HepG2 (cell line): ENCODE measurements around the gene KDM5C. TPM values are rescaled to one million over a fixed set of nuclear protein-coding genes. Genes with fewer than 3 reads are reported as not detected.

ENCODE experiments used
- ASH2L ChIP-seq: fragments of 300-600, 200-600 bp; sonication (generic); IDR thresholded peaks from 2 replicates; pipeline ENCODE4 v1.7.0; 2017; ENCODE audit warnings: low read depth, mild to moderate bottlenecking, moderate library complexity, mixed read lengths, low read length; ENCODE audit not compliant: insufficient read length
- ATF6 ChIP-seq: sonication (generic); formaldehyde crosslinking; conservative IDR thresholded peaks from 2 replicates; pipeline ENCODE4 v1.4.0; 2020; ENCODE audit warnings: missing genetic modification reagents
- CEBPG ChIP-seq: IDR thresholded peaks from 2 replicates; pipeline ENCODE4 v1.6.1; 2016
- FOXP4 ChIP-seq: sonication (generic); formaldehyde crosslinking; IDR thresholded peaks from 2 replicates; pipeline ENCODE4 v1.4.0; 2020; ENCODE audit warnings: missing genetic modification reagents
- GATA4 ChIP-seq: sonication (generic); IDR thresholded peaks from 2 replicates; pipeline ENCODE4 v1.6.1; 2016; ENCODE audit warnings: antibody characterized with exemption, low read depth, borderline replicate concordance
- GATAD1 ChIP-seq: IDR thresholded peaks from 2 replicates; pipeline ENCODE4 v1.6.1; 2016; ENCODE audit warnings: missing genetic modification reagents, missing compliant biosample characterization
- KLF9 ChIP-seq: IDR thresholded peaks from 2 replicates; pipeline ENCODE4 v1.6.1; 2016; ENCODE audit warnings: low read depth
- NONO ChIP-seq, 2 experiments: fragments of 450-650 bp in 1 of 2; sonication (generic) in 1 of 2; formaldehyde crosslinking in 1 of 2; IDR thresholded peaks in 1 of 2; conservative IDR thresholded peaks in 1 of 2; 2 replicates each; pipeline versions ENCODE4 v1.6.1 to v1.8.0; 2017 to 2022; ENCODE audit warnings: mild to moderate bottlenecking in 1 of 2, missing genetic modification reagents in 1 of 2, moderate library complexity in 1 of 2
- UBTF ChIP-seq: sonication (generic); formaldehyde crosslinking; IDR thresholded peaks from 2 replicates; pipeline ENCODE4 v1.4.0; 2020; ENCODE audit warnings: mild to moderate bottlenecking, missing genetic modification reagents
- YY1 ChIP-seq: IDR thresholded peaks from 2 replicates; pipeline ENCODE4 v1.6.1; 2011; ENCODE audit warnings: low read length, low read depth, moderate library complexity, mild to moderate bottlenecking; ENCODE audit not compliant: insufficient read depth, insufficient replicate concordance
- ZNF274 ChIP-seq: sonication (generic); formaldehyde crosslinking; IDR thresholded peaks from 2 replicates; pipeline ENCODE4 v1.5.1; 2020; ENCODE audit warnings: mild to moderate bottlenecking, missing genetic modification reagents
- ZNF407 ChIP-seq: sonication (generic); formaldehyde crosslinking; IDR thresholded peaks from one replicate; pipeline ENCODE4 v1.5.1; 2020; ENCODE audit warnings: mild to moderate bottlenecking, missing genetic modification reagents; ENCODE audit errors: not compliant biosample characterization
- polyA plus RNA-seq, 8 experiments: library from polyadenylated mRNA; depleted of rRNA in 3 of 8; stranded (reverse) in 7 of 8; unstranded in 1 of 8; fragments of >200 nt; fragmentation: Illumina TruSeq in 4 of 8; extraction: Trizol in 4 of 8; gene quantifications; 2 replicates each; pipeline versions ENCODE4 v1.2.1 to v1.2.3, GENCODE V29; 2011 to 2016; ENCODE audit warnings: low read depth in 4 of 8, missing spikeins in 1 of 8, mixed read lengths in 1 of 8; ENCODE audit not compliant: insufficient read depth in 1 of 8
- total RNA-seq, 5 experiments: library from RNA; depleted of rRNA; stranded (reverse); fragments of >200 nt; fragmentation: Illumina TruSeq; extraction: Trizol; gene quantifications; 2 replicates each; pipeline ENCODE4 v1.2.3, GENCODE V29; 2016; ENCODE audit warnings: low read depth in 1 of 5

KDM5C gene
- total and polyA plus RNA-seq, 2 of the 13 experiments (the other 11 are each of a cell fraction or from before 2014, with no cell fraction given), result 32.5 to 34.0 TPM

GRCh38 chrX:53224860-53225797 lies at the start of gene KDM5C (continued):
- TF ChIP-seq ATF6, result no peak
- peak; percentile 63; the same call in 1 of the 2 replicates for TF ChIP-seq UBTF (CRISPR knock-in tag)
- peak; percentile 62 for TF ChIP-seq ZNF407 (CRISPR knock-in tag)
- TF ChIP-seq ASH2L, result peak; percentile 93
- TF ChIP-seq GATA4, result peak; percentile 38; the same call in 1 of the 2 replicates
- no peak for TF ChIP-seq KLF9 (CRISPR knock-in tag)
- peak; percentile 65; the same call in 1 of the 2 replicates for TF ChIP-seq GATAD1 (CRISPR knock-in tag)
- no peak for TF ChIP-seq NONO (IDR thresholded peaks at IDR 0.05)
- TF ChIP-seq NONO (CRISPR knock-in tag; conservative IDR thresholded peaks at IDR 0.05), result peak; percentile 77; the same call in 1 of the 2 replicates
- TF ChIP-seq ZNF274, result no peak; the same call in 1 of the 2 replicates
- TF ChIP-seq FOXP4 (CRISPR knock-in tag), result peak; percentile 29; the same call in 1 of the 2 replicates
- peak; percentile 94 for TF ChIP-seq YY1
- TF ChIP-seq CEBPG (CRISPR knock-in tag), result peak; percentile 21; the same call in 1 of the 2 replicates
